Astrocyte (in vitro differentiated cells and primary cell): Measurements from ENCODE around the gene SLC4A7.

Experiments
- CTCF ChIP-seq: IDR thresholded peaks from 2 replicates; pipeline ENCODE4 v1.5.1; 2011; ENCODE audit warnings: low read depth, mild to moderate bottlenecking, inconsistent platforms, low read length, moderate library complexity; ENCODE audit not compliant: insufficient read depth
- EZH2 ChIP-seq: IDR thresholded peaks from 2 replicates; pipeline ENCODE4 v1.6.1; 2012; ENCODE audit warnings: mild to moderate bottlenecking, low read length, inconsistent platforms; ENCODE audit not compliant: insufficient read depth

DNA sequence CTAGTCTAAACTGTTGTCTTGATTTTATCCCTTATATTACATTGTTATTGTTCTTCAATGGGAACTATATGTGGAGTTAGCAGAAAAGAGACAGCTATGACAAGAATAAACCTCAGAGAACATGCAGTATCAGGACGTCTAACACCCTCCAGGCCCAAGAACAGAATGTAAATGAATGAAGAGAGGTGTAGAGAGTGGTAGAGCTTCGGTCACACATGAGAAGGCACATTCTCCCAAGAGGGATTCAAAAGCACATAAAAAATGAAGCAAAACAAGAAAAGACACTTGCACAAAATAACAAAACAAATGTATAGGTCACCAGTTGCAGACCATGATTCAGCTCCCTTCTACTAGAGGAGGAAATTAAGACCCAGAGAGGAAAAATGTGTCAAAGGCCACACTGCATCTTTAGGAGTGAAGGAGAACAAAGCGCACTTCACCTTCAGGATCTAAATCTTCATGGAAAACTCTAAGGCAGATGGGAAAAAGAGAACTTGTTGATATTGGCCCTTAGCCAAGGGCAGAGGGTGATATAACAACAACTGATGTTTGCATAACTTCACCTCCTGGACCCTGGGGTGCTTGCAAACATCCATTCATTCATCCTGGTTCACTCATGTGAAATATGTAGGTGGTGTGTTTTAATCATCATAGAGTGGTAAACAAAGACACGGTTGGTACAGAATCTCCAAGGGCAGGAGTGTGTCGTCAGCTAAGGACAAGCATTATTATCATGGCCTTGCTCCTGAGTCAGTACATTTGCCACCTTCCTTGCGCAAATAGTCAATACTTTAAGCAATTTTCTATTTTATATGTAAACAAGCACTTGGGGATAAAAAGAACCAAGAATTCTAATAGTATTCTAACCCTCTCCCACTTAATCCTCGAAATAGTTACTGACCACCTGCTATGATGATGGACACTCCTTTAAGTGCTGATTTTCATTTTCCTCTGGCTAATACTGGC lies 123.8 kb downstream of the SLC4A7 start:
- TF ChIP-seq CTCF (no peak), EZH2 (no peak)
